Coronary artery (tissue), 2 donors: ENCODE data around the gene P3H1.
"Not testable (repeated sequence)": the region's sequence is repeated elsewhere in the genome, so short reads cannot be mapped to it uniquely, and the experiment has no call there.

Source experiments
- DNase-seq: peaks from one replicate; pipeline ENCODE4 v3.0.0-alpha.2; 2017; ENCODE audit warnings: low spot score
- H3K27ac ChIP-seq, 2 donors: fragments of 200-600 bp; sonication (generic); one replicate each; pipeline ENCODE4 v1.5.1; 2016 to 2019
- H3K4me3 ChIP-seq: fragments of 200-600 bp; sonication (generic); 2 replicates; pipeline ENCODE4 v1.5.1; 2016; ENCODE audit warnings: mild to moderate bottlenecking, moderate library complexity
- TF ChIP-seq, protein P1 (sequence below): fragments of 200-600 bp; sonication (generic); IDR thresholded peaks from one replicate; pipeline ENCODE4 v1.5.1; 2019; ENCODE audit warnings: antibody characterized with exemption

P3H1 gene

GRCh38 chr1:42761567-42761966 is 5.3 kb downstream of the P3H1 start:
- TF ChIP-seq, protein P1, sequence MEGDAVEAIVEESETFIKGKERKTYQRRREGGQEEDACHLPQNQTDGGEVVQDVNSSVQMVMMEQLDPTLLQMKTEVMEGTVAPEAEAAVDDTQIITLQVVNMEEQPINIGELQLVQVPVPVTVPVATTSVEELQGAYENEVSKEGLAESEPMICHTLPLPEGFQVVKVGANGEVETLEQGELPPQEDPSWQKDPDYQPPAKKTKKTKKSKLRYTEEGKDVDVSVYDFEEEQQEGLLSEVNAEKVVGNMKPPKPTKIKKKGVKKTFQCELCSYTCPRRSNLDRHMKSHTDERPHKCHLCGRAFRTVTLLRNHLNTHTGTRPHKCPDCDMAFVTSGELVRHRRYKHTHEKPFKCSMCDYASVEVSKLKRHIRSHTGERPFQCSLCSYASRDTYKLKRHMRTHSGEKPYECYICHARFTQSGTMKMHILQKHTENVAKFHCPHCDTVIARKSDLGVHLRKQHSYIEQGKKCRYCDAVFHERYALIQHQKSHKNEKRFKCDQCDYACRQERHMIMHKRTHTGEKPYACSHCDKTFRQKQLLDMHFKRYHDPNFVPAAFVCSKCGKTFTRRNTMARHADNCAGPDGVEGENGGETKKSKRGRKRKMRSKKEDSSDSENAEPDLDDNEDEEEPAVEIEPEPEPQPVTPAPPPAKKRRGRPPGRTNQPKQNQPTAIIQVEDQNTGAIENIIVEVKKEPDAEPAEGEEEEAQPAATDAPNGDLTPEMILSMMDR, result no peak
- Histone ChIP-seq H3K4me3 (no peak overlapping the region), H3K27ac (no peak overlapping the region)
- DNase-seq, result no peak

DNA sequence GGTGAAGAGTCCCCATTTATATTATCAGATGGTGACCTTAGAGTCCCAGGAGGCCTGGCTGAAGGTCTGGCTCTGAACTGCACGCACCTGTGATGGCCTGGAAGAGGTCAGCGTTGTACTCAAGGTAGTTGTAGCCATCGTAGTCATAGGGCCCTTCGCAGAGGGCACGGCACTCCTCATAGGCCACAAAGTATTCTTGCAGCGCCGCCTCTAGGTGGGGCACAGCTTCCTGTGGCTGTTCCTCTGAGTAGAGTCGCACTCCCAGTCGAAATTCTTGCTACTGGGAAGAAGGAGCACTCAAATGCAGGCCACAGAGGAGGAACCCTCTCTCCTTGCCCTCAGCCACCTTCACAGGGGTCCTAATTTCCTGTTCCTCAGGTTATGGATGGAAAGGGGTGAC is 7.7 kb downstream of the P3H1 start:
- TF ChIP-seq, protein P1, result no peak
- H3K27ac ChIP-seq, result no peak overlapping the region

DNA sequence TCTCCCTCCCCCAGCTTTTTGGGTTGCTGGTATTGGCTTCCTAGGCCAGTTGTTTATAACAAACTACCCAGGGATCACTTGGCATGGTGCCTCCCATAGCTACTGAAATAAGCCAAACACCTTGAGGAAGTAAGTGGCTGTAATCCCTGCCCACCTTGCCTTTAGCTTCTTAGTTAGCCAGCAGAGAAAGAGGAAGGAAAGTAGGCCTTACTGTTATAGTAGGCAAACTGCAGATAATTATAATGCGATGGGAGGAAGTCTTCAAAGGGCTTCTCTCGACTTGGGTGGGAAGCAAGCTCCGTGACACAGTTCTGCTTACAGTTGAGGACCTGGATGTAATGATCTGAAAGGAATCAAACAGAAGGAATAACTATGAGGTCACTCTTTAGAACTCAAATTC is 8.2 kb downstream of the P3H1 start:
- no peak overlapping the region for H3K27ac ChIP-seq

More for the DNA sequence above, 7.7 kb downstream of the P3H1 start:
- DNase-seq, result no peak
- H3K4me3 ChIP-seq, result no peak overlapping the region

GRCh38 chr1:42757892-42758275 is 8.9 kb downstream of the P3H1 start:
- Histone ChIP-seq H3K4me3 (no peak overlapping the region), H3K27ac (no peak overlapping the region)
- TF ChIP-seq, protein P1, result no peak
- DNase-seq, result no peak

More for the DNA sequence above, 8.2 kb downstream of the P3H1 start:
- no peak overlapping the region for H3K4me3 ChIP-seq
- TF ChIP-seq, protein P1, result no peak
- DNase-seq, result no peak

DNA sequence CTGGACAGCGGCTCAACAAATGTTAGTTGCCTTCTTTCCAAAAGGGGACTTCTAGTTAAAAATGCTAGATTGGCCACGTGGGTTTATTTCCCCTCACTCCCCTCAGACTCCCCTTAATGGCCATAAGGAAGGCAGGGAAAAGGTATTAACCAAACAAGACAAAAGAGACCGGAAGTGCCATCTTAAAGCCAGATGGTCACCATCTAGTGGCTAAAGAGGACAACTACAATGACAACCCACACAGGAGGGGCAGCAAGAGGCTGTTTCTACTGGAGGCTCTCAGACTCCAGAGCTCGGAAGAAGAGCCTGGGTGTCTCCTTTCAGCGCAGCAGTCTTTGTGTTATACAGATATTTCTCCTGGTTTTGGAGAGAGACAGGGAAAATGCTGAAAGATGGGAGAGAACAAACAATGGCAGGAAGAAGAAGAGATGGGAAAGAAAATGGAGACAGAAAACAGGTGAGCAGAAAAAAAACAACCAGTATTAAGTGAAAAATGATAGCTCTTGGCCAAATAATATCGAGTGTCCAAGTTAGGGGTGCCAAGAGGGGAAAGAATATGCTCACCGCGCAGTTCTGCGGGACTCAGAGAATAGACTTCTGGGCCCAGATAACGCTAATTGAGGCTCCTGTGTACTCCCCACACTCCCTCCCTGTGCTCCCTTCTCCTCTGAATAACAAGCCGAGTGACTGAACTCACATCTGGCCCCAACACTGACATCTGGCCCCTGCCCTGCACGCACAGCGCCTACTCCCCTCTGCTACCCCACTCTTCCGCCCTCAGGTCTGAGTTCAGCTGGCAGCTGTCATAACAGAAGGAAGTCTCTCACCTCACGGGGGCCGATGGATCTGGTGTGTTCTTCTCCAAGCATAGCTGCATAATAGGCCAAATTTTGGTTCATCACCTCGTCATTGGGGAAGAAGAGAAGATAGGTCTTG is 9.6 kb downstream of the P3H1 start:
- no peak overlapping the region for H3K27ac ChIP-seq
- H3K4me3 ChIP-seq, result no peak overlapping the region
- DNase-seq, result no peak
- TF ChIP-seq, protein P1, result peak; percentile 54

DNA sequence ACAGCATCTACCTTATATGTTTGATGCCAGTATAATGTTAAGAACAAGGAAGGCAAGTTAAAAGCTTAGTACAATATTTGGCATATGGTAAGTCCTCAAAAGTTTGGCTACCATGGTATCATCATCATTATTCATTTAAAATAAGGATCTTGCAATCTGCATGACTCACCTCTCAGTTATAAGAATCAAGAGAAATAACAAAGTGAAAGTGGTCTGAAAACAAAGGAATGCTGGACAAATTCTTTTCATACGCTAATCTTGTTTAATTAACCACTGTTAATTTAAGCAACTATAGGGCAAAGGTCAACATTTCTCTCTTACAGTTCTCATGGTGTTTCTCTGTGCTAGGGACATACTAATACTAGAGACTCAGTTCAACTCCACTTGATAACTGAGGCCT is 13.8 kb downstream of the P3H1 start:
- no peak overlapping the region for H3K4me3 ChIP-seq
- TF ChIP-seq, protein P1, result no peak
- no peak overlapping the region for H3K27ac ChIP-seq
- DNase-seq, result no peak

- H3K27ac ChIP-seq, result no peak overlapping the region
- DNase-seq, result no peak
- H3K4me3 ChIP-seq, result no peak overlapping the region
- TF ChIP-seq, protein P1, result no peak
These were observed 14.5 kb downstream of the P3H1 start for GRCh38 chr1:42752284-42752683.

- DNase-seq, H3K27ac ChIP-seq, H3K4me3 ChIP-seq: not testable (repeated sequence)
These were observed 15.2 kb downstream of the P3H1 start for GRCh38 chr1:42751511-42752070.
